HUES48 (cell line): ENCODE data around the gene MSANTD1.

Experiments used
- H3K27ac ChIP-seq: one replicate; pipeline ENCODE4 v1.7.0; 2013; ENCODE audit warnings: low read depth, low read length, inconsistent platforms
- H3K27me3 ChIP-seq: 2 replicates; pipeline ENCODE4 v1.6.1; 2013; ENCODE audit warnings: mild to moderate bottlenecking, low read length; ENCODE audit not compliant: control insufficient read depth, insufficient read depth
- H3K36me3 ChIP-seq: 2 replicates; pipeline ENCODE4 v1.6.1; 2013; ENCODE audit warnings: low read length; ENCODE audit not compliant: control insufficient read depth, insufficient read depth
- H3K4me1 ChIP-seq: 2 replicates; pipeline ENCODE4 v1.6.1; 2013; ENCODE audit warnings: mild to moderate bottlenecking, low read length; ENCODE audit not compliant: control insufficient read depth, insufficient read depth
- H3K4me3 ChIP-seq: 2 replicates; pipeline ENCODE4 v1.5.1; 2013; ENCODE audit warnings: mild to moderate bottlenecking, low read depth, low read length
- H3K9ac ChIP-seq: 2 replicates; pipeline ENCODE4 v1.6.1; 2013; ENCODE audit warnings: mild to moderate bottlenecking, low read depth, low read length, moderate library complexity
- H3K9me3 ChIP-seq: 2 replicates; pipeline ENCODE4 v1.6.1; 2013; ENCODE audit warnings: low read length; ENCODE audit not compliant: control insufficient read depth, insufficient read depth

MSANTD1 gene

GRCh38 chr4:3208826-3209225 is 40.1 kb upstream of the MSANTD1 start:
- Histone ChIP-seq H3K4me1 (no peaks in the 10 kb centered on the region), H3K4me3 (no peak overlapping the region), H3K9ac (no peak overlapping the region), H3K27me3 (no peaks in the 10 kb centered on the region), H3K36me3 (peaks cover 81% of the 10 kb centered on the region), H3K9me3 (no peaks in the 10 kb centered on the region), H3K27ac (no peak overlapping the region)

GRCh38 chr4:3209551-3210325 is 39.2 kb upstream of the MSANTD1 start:
- peaks cover 84% of the 10 kb centered on the region for H3K36me3 ChIP-seq

GRCh38 chr4:3210467-3210866 is 38.5 kb upstream of the MSANTD1 start:
- peaks cover 91% of the 10 kb centered on the region for H3K36me3 ChIP-seq
- H3K9ac ChIP-seq: no peak overlapping the region
- no peaks in the 10 kb centered on the region for H3K27me3 ChIP-seq
- H3K4me3 ChIP-seq: no peak overlapping the region
- no peak overlapping the region for H3K27ac ChIP-seq
- no peaks in the 10 kb centered on the region for H3K9me3 ChIP-seq
- no peaks in the 10 kb centered on the region for H3K4me1 ChIP-seq

More at GRCh38 chr4:3209551-3210325, 39.2 kb upstream of the MSANTD1 start:
- H3K9ac ChIP-seq: no peak overlapping the region
- H3K4me3 ChIP-seq: no peak overlapping the region
- no peaks in the 10 kb centered on the region for H3K27me3 ChIP-seq
- H3K27ac ChIP-seq: no peak overlapping the region
- no peaks in the 10 kb centered on the region for H3K9me3 ChIP-seq
- H3K4me1 ChIP-seq: no peaks in the 10 kb centered on the region

- Histone ChIP-seq H3K9me3 (no peaks in the 10 kb centered on the region), H3K27me3 (no peaks in the 10 kb centered on the region), H3K4me1 (no peaks in the 10 kb centered on the region), H3K9ac (no peak overlapping the region), H3K27ac (no peak overlapping the region), H3K36me3 (peaks cover 94% of the 10 kb centered on the region), H3K4me3 (no peak overlapping the region)
Measured at GRCh38 chr4:3211866-3212265, 37.1 kb upstream of the MSANTD1 start.

- peaks cover 94% of the 10 kb centered on the region for H3K36me3 ChIP-seq
- H3K27me3 ChIP-seq: no peaks in the 10 kb centered on the region
- H3K4me3 ChIP-seq: no peak overlapping the region
- no peaks in the 10 kb centered on the region for H3K9me3 ChIP-seq
- H3K27ac ChIP-seq: no peak overlapping the region
- H3K9ac ChIP-seq: no peak overlapping the region
- H3K4me1 ChIP-seq: no peaks in the 10 kb centered on the region
Measured at GRCh38 chr4:3212391-3213105, 36.4 kb upstream of the MSANTD1 start.

GRCh38 chr4:3213106-3213425 is 35.9 kb upstream of the MSANTD1 start:
- Histone ChIP-seq H3K9me3 (no peaks in the 10 kb centered on the region), H3K4me3 (no peak overlapping the region), H3K36me3 (peaks cover 94% of the 10 kb centered on the region)

GRCh38 chr4:3213661-3214250 is 35.2 kb upstream of the MSANTD1 start:
- Histone ChIP-seq H3K36me3 (peaks cover 93% of the 10 kb centered on the region), H3K4me3 (no peak overlapping the region), H3K9ac (no peak overlapping the region)

More at GRCh38 chr4:3213106-3213425, 35.9 kb upstream of the MSANTD1 start:
- Histone ChIP-seq H3K9ac (no peak overlapping the region), H3K4me1 (no peaks in the 10 kb centered on the region), H3K27ac (no peak overlapping the region), H3K27me3 (no peaks in the 10 kb centered on the region)

GRCh38 chr4:3215256-3215655 is 33.7 kb upstream of the MSANTD1 start:
- Histone ChIP-seq H3K27me3 (no peaks in the 10 kb centered on the region), H3K4me3 (no peak overlapping the region), H3K4me1 (no peaks in the 10 kb centered on the region), H3K36me3 (peaks cover 93% of the 10 kb centered on the region), H3K27ac (no peak overlapping the region), H3K9me3 (no peaks in the 10 kb centered on the region), H3K9ac (no peak overlapping the region)

More at GRCh38 chr4:3213661-3214250, 35.2 kb upstream of the MSANTD1 start:
- Histone ChIP-seq H3K4me1 (no peaks in the 10 kb centered on the region), H3K9me3 (no peaks in the 10 kb centered on the region), H3K27ac (no peak overlapping the region), H3K27me3 (no peaks in the 10 kb centered on the region)

- H3K9me3 ChIP-seq: no peaks in the 10 kb centered on the region
- no peak overlapping the region for H3K4me3 ChIP-seq
Measured at GRCh38 chr4:3215733-3216132, 33.2 kb upstream of the MSANTD1 start.

GRCh38 chr4:3217266-3217665 is 31.7 kb upstream of the MSANTD1 start:
- no peak overlapping the region for H3K4me3 ChIP-seq
- H3K4me1 ChIP-seq: no peaks in the 10 kb centered on the region
- peaks cover 95% of the 10 kb centered on the region for H3K36me3 ChIP-seq

More at GRCh38 chr4:3215733-3216132, 33.2 kb upstream of the MSANTD1 start:
- Histone ChIP-seq H3K36me3 (peaks cover 93% of the 10 kb centered on the region), H3K9ac (no peak overlapping the region), H3K27me3 (no peaks in the 10 kb centered on the region), H3K27ac (no peak overlapping the region), H3K4me1 (no peaks in the 10 kb centered on the region)

GRCh38 chr4:3217771-3218170 is 31.2 kb upstream of the MSANTD1 start:
- Histone ChIP-seq H3K9me3 (no peaks in the 10 kb centered on the region), H3K9ac (no peak overlapping the region), H3K36me3 (peaks cover 95% of the 10 kb centered on the region), H3K4me1 (no peaks in the 10 kb centered on the region), H3K27me3 (no peaks in the 10 kb centered on the region), H3K27ac (no peak overlapping the region), H3K4me3 (no peak overlapping the region)

More at GRCh38 chr4:3217266-3217665, 31.7 kb upstream of the MSANTD1 start:
- H3K9ac ChIP-seq: no peak overlapping the region
- no peaks in the 10 kb centered on the region for H3K9me3 ChIP-seq
- no peaks in the 10 kb centered on the region for H3K27me3 ChIP-seq
- no peak overlapping the region for H3K27ac ChIP-seq
